Neuronal stem cell (in vitro differentiated cells): ENCODE measurements around the gene LYST.

Experiments used
- DNase-seq: peaks from one replicate; pipeline ENCODE4 v3.0.0-alpha.2; 2013; ENCODE audit warnings: low spot score
- H2AFZ ChIP-seq: one replicate; pipeline ENCODE4 v1.6.1; 2013; ENCODE audit warnings: mild to moderate bottlenecking, low read length, inconsistent platforms
- H2AK5ac ChIP-seq: 2 replicates; pipeline ENCODE4 v1.6.1; 2013; ENCODE audit warnings: low read depth, mild to moderate bottlenecking, inconsistent platforms, low read length, moderate library complexity, mixed read lengths
- H2BK120ac ChIP-seq: 2 replicates; pipeline ENCODE4 v1.6.1; 2013; ENCODE audit warnings: low read depth, mild to moderate bottlenecking, inconsistent platforms, low read length, moderate library complexity, mixed read lengths
- H2BK12ac ChIP-seq: one replicate; pipeline ENCODE4 v1.6.1; 2013; ENCODE audit warnings: low read length, inconsistent platforms
- H2BK15ac ChIP-seq: 2 replicates; pipeline ENCODE4 v1.6.1; 2013; ENCODE audit warnings: mild to moderate bottlenecking, low read length, inconsistent platforms, mixed read lengths
- H2BK5ac ChIP-seq: one replicate; pipeline ENCODE4 v1.6.1; 2013; ENCODE audit warnings: inconsistent platforms, mild to moderate bottlenecking, low read length, moderate library complexity
- H3K14ac ChIP-seq: one replicate; pipeline ENCODE4 v1.6.1; 2013; ENCODE audit warnings: low read length, inconsistent platforms
- H3K18ac ChIP-seq: 2 replicates; pipeline ENCODE4 v1.6.1; 2013; ENCODE audit warnings: low read length, inconsistent platforms
- H3K23ac ChIP-seq: 2 replicates; pipeline ENCODE4 v1.6.1; 2013; ENCODE audit warnings: low read depth, mild to moderate bottlenecking, mixed read lengths, low read length, inconsistent platforms; ENCODE audit not compliant: poor library complexity
- H3K27ac ChIP-seq: replicated peaks from 3 replicates; pipeline ENCODE4 v1.5.1; 2013; ENCODE audit warnings: low read length, inconsistent platforms
- H3K27me3 ChIP-seq, 3 experiments: 2 replicates each; pipeline ENCODE4 v1.6.1; 2013; ENCODE audit warnings: low read length in 3 of 3, mild to moderate bottlenecking in 2 of 3, inconsistent platforms in 1 of 3, low read depth in 1 of 3, mixed read lengths in 1 of 3, moderate library complexity in 1 of 3; ENCODE audit not compliant: control insufficient read depth in 3 of 3, insufficient read depth in 3 of 3
- H3K36me3 ChIP-seq, 2 donors: replicated peaks in 1 of 2; 2 replicates each; pipeline ENCODE4 v1.6.1; 2013; ENCODE audit warnings: low read length in 2 of 2; ENCODE audit not compliant: control insufficient read depth in 2 of 2, insufficient read depth in 2 of 2
- H3K4ac ChIP-seq: 2 replicates; pipeline ENCODE4 v1.6.1; 2013; ENCODE audit warnings: inconsistent platforms, mild to moderate bottlenecking, low read length, moderate library complexity
- H3K4me1 ChIP-seq, 2 donors: 1 replicate in 1 of 2; 2 replicates in 1 of 2; pipeline ENCODE4 v1.6.1; 2013; ENCODE audit warnings: low read length in 2 of 2, low read depth in 1 of 2; ENCODE audit not compliant: control insufficient read depth in 2 of 2, insufficient read depth in 1 of 2
- H3K4me2 ChIP-seq: one replicate; pipeline ENCODE4 v1.6.1; 2013; ENCODE audit warnings: mild to moderate bottlenecking, low read length, inconsistent platforms; ENCODE audit not compliant: insufficient read depth, poor library complexity, severe bottlenecking
- H3K4me3 ChIP-seq, 2 donors: 2 replicates each; pipeline ENCODE4 v1.5.1; 2013; ENCODE audit warnings: low read length in 2 of 2, mild to moderate bottlenecking in 2 of 2, inconsistent platforms in 1 of 2, moderate library complexity in 1 of 2
- H3K79me1 ChIP-seq: one replicate; pipeline ENCODE4 v1.6.1; 2013; ENCODE audit warnings: low read depth, mild to moderate bottlenecking, inconsistent platforms, low read length, moderate library complexity
- H3K9ac ChIP-seq: one replicate; pipeline ENCODE4 v1.6.1; 2013; ENCODE audit warnings: mild to moderate bottlenecking, low read depth, low read length, inconsistent platforms; ENCODE audit not compliant: poor library complexity
- H3K9me3 ChIP-seq, 2 donors: replicated peaks in 1 of 2; 2 replicates each; pipeline versions ENCODE3 to v1.6.1; 2013; ENCODE audit warnings: low read length in 2 of 2, mild to moderate bottlenecking in 2 of 2, inconsistent platforms in 1 of 2, low read depth in 1 of 2, mixed read lengths in 1 of 2, moderate library complexity in 1 of 2; ENCODE audit not compliant: control insufficient read depth in 2 of 2, insufficient read depth in 1 of 2
- H4K8ac ChIP-seq: one replicate; pipeline ENCODE4 v1.6.1; 2013; ENCODE audit warnings: low read depth, mild to moderate bottlenecking, inconsistent platforms, low read length, moderate library complexity
- H4K91ac ChIP-seq: one replicate; pipeline ENCODE4 v1.6.1; 2013; ENCODE audit warnings: low read length, low read depth, mild to moderate bottlenecking, inconsistent platforms; ENCODE audit not compliant: poor library complexity
- WGBS, 2 donors: extraction: QIAGEN DNeasy Blood & Tissue Kit; methylation state at CpG; one replicate each; pipeline ENCODE4 v1.1.7; 2013; ENCODE audit warnings: missing lambda C conversion rate in 2 of 2, mixed read lengths in 1 of 2; ENCODE audit not compliant: insufficient read length in 2 of 2, insufficient replicate concordance in 1 of 2; ENCODE audit errors: extremely low coverage in 2 of 2; 5-methylcytosine and 5-hydroxymethylcytosine counted together

The LYST gene

GRCh38 chr1:235861857-235862256 is 4.8 kb downstream of the LYST start:
- no peaks in the 10 kb centered on the region for H3K36me3 ChIP-seq
- peaks cover 0 to 5% of the 10 kb centered on the region in 2 donors for H3K4me1 ChIP-seq
- DNase-seq: no peak
- H3K4ac ChIP-seq: no peak overlapping the region
- no peaks in the 10 kb centered on the region for H3K79me1 ChIP-seq
- no peak overlapping the region for H2AFZ ChIP-seq
- no peak overlapping the region for H3K4me2 ChIP-seq
- no peak overlapping the region for H4K8ac ChIP-seq
- no peak overlapping the region for H2AK5ac ChIP-seq
- no peak overlapping the region for H3K9ac ChIP-seq
- H2BK120ac ChIP-seq: no peak overlapping the region
- no peak overlapping the region for H3K23ac ChIP-seq
- no peak overlapping the region for H2BK15ac ChIP-seq
- no peak overlapping the region for H4K91ac ChIP-seq
- no peak overlapping the region for H3K18ac ChIP-seq
- H3K4me3 ChIP-seq: no peak overlapping the region
- H3K9me3 ChIP-seq: no peaks in the 10 kb centered on the region
- H2BK5ac ChIP-seq: no peak overlapping the region
- no peak overlapping the region for H2BK12ac ChIP-seq
- H3K27ac ChIP-seq: no peak overlapping the region
- H3K27me3 ChIP-seq: peaks cover 0 to 10% (median 5%) of the 10 kb centered on the region in 3 experiments
- H3K14ac ChIP-seq: no peak overlapping the region

- H2AK5ac ChIP-seq: no peak overlapping the region
- H3K4ac ChIP-seq: no peak overlapping the region
- H3K18ac ChIP-seq: no peak overlapping the region
- H3K27me3 ChIP-seq: peaks cover 0 to 10% (median 4%) of the 10 kb centered on the region in 3 experiments
- H3K9ac ChIP-seq: no peak overlapping the region
- H2BK15ac ChIP-seq: no peak overlapping the region
- no peak overlapping the region for H3K4me2 ChIP-seq
- H3K23ac ChIP-seq: no peak overlapping the region
- H4K91ac ChIP-seq: no peak overlapping the region
- no peak for DNase-seq
- no peak overlapping the region for H2BK5ac ChIP-seq
- no peak overlapping the region for H2BK120ac ChIP-seq
- no peak overlapping the region for H4K8ac ChIP-seq
- H3K14ac ChIP-seq: no peak overlapping the region
- no peak overlapping the region for H3K4me3 ChIP-seq
- H3K27ac ChIP-seq: no peak overlapping the region
- H2BK12ac ChIP-seq: no peak overlapping the region
- no peaks in the 10 kb centered on the region for H3K9me3 ChIP-seq
- H3K36me3 ChIP-seq: no peaks in the 10 kb centered on the region
- no peak overlapping the region for H2AFZ ChIP-seq
- peaks cover 0 to 4% of the 10 kb centered on the region in 2 donors for H3K4me1 ChIP-seq
- no CpG with 5 or more reads among the region's 1 CpG for WGBS, 2 donors
- H3K79me1 ChIP-seq: no peaks in the 10 kb centered on the region
These were observed 5.9 kb downstream of the LYST start for GRCh38 chr1:235860829-235861228.

DNA sequence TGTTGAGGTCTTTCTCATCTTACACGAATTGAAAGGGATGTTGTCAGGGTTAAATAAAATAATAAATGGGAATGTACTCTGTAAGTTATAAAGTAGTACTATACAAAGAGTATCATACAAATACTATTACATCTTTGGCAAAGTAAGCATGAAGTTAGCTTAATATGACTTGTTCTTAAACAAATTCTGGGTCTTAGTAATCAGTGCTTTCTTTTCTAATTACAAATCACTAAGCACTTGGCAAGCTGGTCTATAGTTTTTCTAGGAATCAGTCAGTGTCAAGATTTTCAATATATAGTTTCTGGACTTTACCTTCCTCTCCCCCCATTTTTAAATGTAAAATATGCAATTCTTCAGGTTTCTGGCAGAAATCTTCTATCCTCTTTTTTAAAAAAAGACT is 6.9 kb downstream of the LYST start:
- Histone ChIP-seq H3K27me3 (peaks cover 0 to 6% (median 0%) of the 10 kb centered on the region in 3 experiments), H3K18ac (no peak overlapping the region), H2AFZ (no peak overlapping the region), H2BK5ac (no peak overlapping the region), H3K4me2 (no peak overlapping the region), H3K4me1 (peaks cover 0 to 4% of the 10 kb centered on the region in 2 donors), H4K91ac (no peak overlapping the region), H3K14ac (no peak overlapping the region), H3K9me3 (no peaks in the 10 kb centered on the region), H3K23ac (no peak overlapping the region), H3K36me3 (no peaks in the 10 kb centered on the region), H3K9ac (no peak overlapping the region), H3K27ac (no peak overlapping the region), H2BK15ac (no peak overlapping the region), H2AK5ac (no peak overlapping the region), H4K8ac (no peak overlapping the region), H2BK120ac (no peak overlapping the region), H3K4ac (no peak overlapping the region), H3K4me3 (no peak overlapping the region), H3K79me1 (no peaks in the 10 kb centered on the region), H2BK12ac (no peak overlapping the region)
- DNase-seq: no peak
- no CpG with 5 or more reads among the region's 1 CpG for WGBS, 2 donors

- WGBS, 2 donors: no CpG with 5 or more reads among the region's 1 CpG
- no peak overlapping the region for H2AFZ ChIP-seq
These were observed 7.9 kb downstream of the LYST start for GRCh38 chr1:235858766-235859165.

More at GRCh38 chr1:235858766-235859165, 7.9 kb downstream of the LYST start:
- no peak overlapping the region for H3K9ac ChIP-seq
- H4K91ac ChIP-seq: no peak overlapping the region
- no peak overlapping the region for H3K18ac ChIP-seq
- no peak overlapping the region for H2BK5ac ChIP-seq
- H2BK120ac ChIP-seq: no peak overlapping the region
- no peaks in the 10 kb centered on the region for H3K36me3 ChIP-seq
- H3K27ac ChIP-seq: no peak overlapping the region
- no peak overlapping the region for H2AK5ac ChIP-seq
- H3K79me1 ChIP-seq: no peaks in the 10 kb centered on the region
- no peak overlapping the region for H4K8ac ChIP-seq
- DNase-seq: no peak
- no peak overlapping the region for H2BK12ac ChIP-seq
- H3K4me1 ChIP-seq: peaks cover 0 to 4% of the 10 kb centered on the region in 2 donors
- no peak overlapping the region for H3K23ac ChIP-seq
- H3K4me2 ChIP-seq: no peak overlapping the region
- no peaks in the 10 kb centered on the region for H3K27me3 ChIP-seq
- H2BK15ac ChIP-seq: no peak overlapping the region
- no peak overlapping the region for H3K4me3 ChIP-seq
- H3K4ac ChIP-seq: no peak overlapping the region
- no peaks in the 10 kb centered on the region for H3K9me3 ChIP-seq
- no peak overlapping the region for H3K14ac ChIP-seq
